Panc1 (cell line): ENCODE data around the gene TFF3. TPM values are rescaled to one million over a fixed set of nuclear protein-coding genes. Genes with fewer than 3 reads are reported as not detected.

ENCODE experiments used
- ATAC-seq: fragments of 200-7000 bp; cut with Tn5 transposase; 2 replicates; pipeline ENCODE4 v1.9.1; 2020; ENCODE audit warnings: mild to moderate bottlenecking, moderate library complexity
- Bru-seq: library from RNA; stranded (reverse); fragments of 400-500 nt; gene quantifications from one replicate; lab custom pipeline; 2021; lab: Mats Ljungman, UMichigan
- BruChase-seq, 2 experiments: library from RNA; stranded (reverse); fragments of 400-500 nt; gene quantifications; one replicate each; lab custom pipeline; 2021; lab: Mats Ljungman, UMichigan
- BruUV-seq: library from RNA; stranded (reverse); fragments of 400-500 nt; replicated peaks from 2 replicates; lab custom pipeline; 2021; lab: Mats Ljungman, UMichigan
- CTCF ChIA-PET: fragments of 300-600 bp; sonication (Branson Sonifier 250); formaldehyde crosslinking; loops from one replicate; lab custom pipeline; 2022; ENCODE audit warnings: antibody characterized with exemption; lab: Charles Lee
- POLR2A ChIA-PET: fragments of 300-600 bp; sonication (Branson Sonifier 250); formaldehyde crosslinking; loops from one replicate; lab custom pipeline; 2022; ENCODE audit warnings: antibody characterized with exemption; lab: Charles Lee
- DNase-seq: peaks from one replicate; pipeline ENCODE4 v3.0.0-alpha.2; 2010; ENCODE audit warnings: low read depth, low spot score
- H3K27ac ChIP-seq: 2 replicates; pipeline ENCODE4 v1.5.1; 2011; ENCODE audit warnings: mild to moderate bottlenecking, low read length, inconsistent platforms
- H3K27me3 ChIP-seq: fragments of 200-500 bp; sonication (Bioruptor generic); 2 replicates; pipeline ENCODE4 v1.6.0; 2014; ENCODE audit warnings: low read length, inconsistent platforms; ENCODE audit not compliant: control insufficient read depth, insufficient read depth
- H3K36me3 ChIP-seq: fragments of 200-500 bp; sonication (Bioruptor generic); 2 replicates; pipeline ENCODE4 v1.5.1; 2014; ENCODE audit warnings: inconsistent platforms, mild to moderate bottlenecking, low read length, moderate library complexity; ENCODE audit not compliant: control insufficient read depth, insufficient read depth
- H3K4me1 ChIP-seq: 2 replicates; pipeline ENCODE4 v1.5.1; 2011; ENCODE audit warnings: inconsistent platforms, mild to moderate bottlenecking, low read length, moderate library complexity; ENCODE audit not compliant: control insufficient read depth, insufficient read depth
- H3K4me3 ChIP-seq, 2 experiments: 2 replicates each; pipeline ENCODE4 v1.5.1; 2011 to 2012; ENCODE audit warnings: low read depth in 2 of 2, low read length in 2 of 2, mild to moderate bottlenecking in 2 of 2, inconsistent platforms in 1 of 2, moderate library complexity in 1 of 2
- H3K9me3 ChIP-seq: fragments of 200-500 bp; sonication (Bioruptor generic); 2 replicates; pipeline ENCODE4 v1.5.1; 2014; ENCODE audit warnings: low read depth, mild to moderate bottlenecking, inconsistent platforms, low read length, moderate library complexity; ENCODE audit not compliant: control insufficient read depth, insufficient read depth
- CTCF ChIP-seq: fragments of 450-650 bp; IDR thresholded peaks from 2 replicates; pipeline ENCODE4 v1.5.1; 2017; ENCODE audit warnings: mild to moderate bottlenecking
- POLR2AphosphoS5 ChIP-seq: IDR thresholded peaks from 2 replicates; pipeline ENCODE4 v1.6.1; 2012; ENCODE audit warnings: mild to moderate bottlenecking, low read depth, low read length, moderate library complexity
- REST ChIP-seq, 2 experiments: IDR thresholded peaks; 2 replicates each; pipeline ENCODE4 v1.6.1; 2011 to 2012; ENCODE audit warnings: low read depth in 2 of 2, control low read depth in 1 of 2, low read length in 1 of 2, mild to moderate bottlenecking in 1 of 2, moderate library complexity in 1 of 2; ENCODE audit not compliant: insufficient read depth in 1 of 2
- SIN3A ChIP-seq: IDR thresholded peaks from 2 replicates; pipeline ENCODE4 v1.6.1; 2012; ENCODE audit warnings: low read depth, mild to moderate bottlenecking, low read length, moderate library complexity, borderline replicate concordance; ENCODE audit not compliant: insufficient read depth
- TCF7L2 ChIP-seq: IDR thresholded peaks from 2 replicates; pipeline ENCODE4 v1.6.1; 2011; ENCODE audit warnings: mild to moderate bottlenecking, low read depth, low read length, inconsistent platforms
- in situ Hi-C: cut with HindIII; loops from 2 replicates; pipeline ENCODE4 v1.10.0; 2016; ENCODE audit warnings: low sequenced_read_pairs, low pct_unique_long_range_greater_than_20kb
- intact Hi-C: fragments of 100-400 bp; cut with micrococcal nuclease; formaldehyde crosslinking; loops from one replicate; pipeline ENCODE4 v1.10.0; 2022; ENCODE audit not compliant: unreplicated experiment
- long read RNA-seq: library from polyadenylated mRNA; unstranded; transcript quantifications from one replicate; pipeline ENCODE4 v2.0.0, GENCODE V29; 2021; ENCODE audit not compliant: unreplicated experiment
- polyA plus RNA-seq: library from polyadenylated mRNA; unstranded; fragments of >200 nt; gene quantifications from one replicate; pipeline ENCODE4 v1.2.1, GENCODE V29; 2012; ENCODE audit warnings: missing spikeins; ENCODE audit not compliant: insufficient read length
- total RNA-seq: library from RNA; stranded (reverse); gene quantifications from one replicate; pipeline ENCODE4 v1.2.1, GENCODE V29; 2021; ENCODE audit not compliant: unreplicated experiment

TFF3 gene
- total RNA-seq (8.9 TPM), Bru-seq, nascent RNA (percentile 30 among the genes with signal in this experiment), BruChase-seq, experiment 1, labeled RNA remaining after a 2-hour chase (percentile 28 among the genes with signal in this experiment), BruChase-seq, experiment 2, labeled RNA remaining after a 6-hour chase (percentile 32 among the genes with signal in this experiment)
- polyA plus RNA-seq: 40.5 TPM
- long read RNA-seq, transcript TFF3-204 (3 exons, 1,109 nt): major isoform, 5 of 5 reads
- long read RNA-seq, partial matches to known transcripts: 0 of 5 reads
- long read RNA-seq, other reads (novel, unspliced or antisense): 0 of 5 reads

GRCh38 chr21:42315296-42315891 lies at the start of gene TFF3:
Gene TFF3, minus strand, starts transcription at chr21:42315409. Its CDS starts 35 bp downstream, at chr21:42315374.
- Histone ChIP-seq H3K4me1 (peaks cover 33% of the 10 kb centered on the region), H3K4me3 (no peak within 1 kb of the TSS), H3K27me3 (no peaks in the 10 kb centered on the region), H3K27ac (peak within 1 kb of the TSS; percentile 82), H3K36me3 (no peaks in the 10 kb centered on the region), H3K9me3 (no peaks in the 10 kb centered on the region)
- in situ Hi-C loops (no loop called here), intact Hi-C loops (no loop called here)
- TF ChIP-seq TCF7L2 (no peak; the same call in 1 of the 2 replicates), REST (IDR thresholded peaks at IDR 0.05; ENCODE audit: insufficient read depth in 1 of 2, low read depth in 2 of 2, low read length in 1 of 2) (no peak), CTCF (no peak), SIN3A (no peak), POLR2AphosphoS5 (no peak)
- BruUV-seq: no TSS peak
- ATAC-seq (peak; percentile 73), DNase-seq (no peak)
- CTCF ChIA-PET: no interaction called here
- POLR2A ChIA-PET: no interaction called here

GRCh38 chr21:42364304-42364865 lies 49.2 kb upstream of the TFF3 start:
- BruUV-seq: no TSS peak
- ChIA-PET POLR2A (no interaction called here), CTCF (no interaction called here)
- Histone ChIP-seq H3K9me3 (no peaks in the 10 kb centered on the region), H3K36me3 (no peaks in the 10 kb centered on the region), H3K4me1 (no peaks in the 10 kb centered on the region; the same call in 1 of the 2 replicates), H3K27ac (no peak overlapping the region), H3K27me3 (no peaks in the 10 kb centered on the region), H3K4me3 (no peak overlapping the region)
- no peak for DNase-seq
- intact Hi-C loops (no loop called here), in situ Hi-C loops (no loop called here)
- ATAC-seq: 0 out of 2 replicates have a peak, but pooled peaks have one; percentile 42
- TF ChIP-seq CTCF: no peak
- TF ChIP-seq REST (IDR thresholded peaks at IDR 0.05; ENCODE audit: insufficient read depth in 1 of 2, low read depth in 2 of 2, low read length in 1 of 2): no peak
- TF ChIP-seq TCF7L2: no peak
- no peak for TF ChIP-seq POLR2AphosphoS5
- TF ChIP-seq SIN3A: no peak
